Neuron (in vitro differentiated cells): Measurements from ENCODE around the gene DHRSX.

Experiments used
- H2AFZ ChIP-seq: one replicate; pipeline ENCODE4 v1.6.1; 2013; ENCODE audit warnings: low read depth, mild to moderate bottlenecking, inconsistent platforms, low read length, moderate library complexity
- H3K27me3 ChIP-seq: one replicate; pipeline ENCODE4 v1.6.1; 2013; ENCODE audit warnings: low read length; ENCODE audit not compliant: insufficient read depth
- H3K36me3 ChIP-seq: one replicate; pipeline ENCODE4 v1.6.1; 2013; ENCODE audit warnings: low read length; ENCODE audit not compliant: insufficient read depth
- H3K4me1 ChIP-seq: one replicate; pipeline ENCODE4 v1.6.1; 2013; ENCODE audit warnings: low read length; ENCODE audit not compliant: insufficient read depth
- H3K4me3 ChIP-seq: 2 replicates; pipeline ENCODE4 v1.5.1; 2013; ENCODE audit warnings: mild to moderate bottlenecking, low read length, moderate library complexity
- H3K9me3 ChIP-seq: one replicate; pipeline ENCODE4 v1.6.1; 2013; ENCODE audit warnings: low read length

DHRSX gene

DNA sequence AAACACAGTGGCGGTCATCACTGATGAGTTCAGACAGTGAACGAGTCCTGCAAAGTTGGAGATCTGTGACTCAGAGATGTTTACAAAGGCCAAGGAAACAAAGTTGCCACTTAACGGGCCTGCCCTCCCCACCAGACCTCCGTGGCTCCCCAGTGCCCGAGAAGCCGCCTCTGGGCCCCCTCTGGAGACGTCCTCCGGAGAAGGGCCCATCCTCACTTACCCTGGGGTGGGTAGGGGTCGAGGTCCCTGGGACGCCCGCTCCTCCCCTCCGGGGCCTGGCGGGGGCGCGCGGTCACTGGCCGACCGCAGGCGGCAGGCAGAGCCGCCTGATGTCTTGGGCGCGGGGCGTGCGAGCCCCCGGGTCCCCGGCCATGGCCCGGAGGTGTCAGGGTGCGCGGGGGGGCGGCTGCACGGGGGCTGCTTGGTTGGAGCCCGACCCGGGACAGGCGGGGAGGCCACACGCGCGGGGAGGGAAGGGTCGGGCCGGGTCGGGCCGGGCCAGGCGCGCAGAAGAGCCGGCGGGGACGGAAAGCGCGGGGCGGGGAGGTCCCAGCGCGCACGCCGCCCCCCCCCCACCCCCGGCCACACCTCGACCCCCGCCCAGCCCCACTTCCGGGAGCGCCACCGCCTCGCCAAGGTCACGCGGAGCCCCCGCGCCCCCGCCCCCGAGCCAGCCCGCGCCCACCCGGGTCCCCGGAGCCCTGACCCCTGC is 529 bp downstream of the DHRSX start:
- peak overlapping the region; percentile 84 for H2AFZ ChIP-seq
- H3K4me1 ChIP-seq: peaks cover 24% of the 10 kb centered on the region
- H3K4me3 ChIP-seq: peak overlapping the region; percentile 71
- H3K9me3 ChIP-seq: peaks cover 2% of the 10 kb centered on the region
- peaks cover 7% of the 10 kb centered on the region for H3K36me3 ChIP-seq
- no peaks in the 10 kb centered on the region for H3K27me3 ChIP-seq

DNA sequence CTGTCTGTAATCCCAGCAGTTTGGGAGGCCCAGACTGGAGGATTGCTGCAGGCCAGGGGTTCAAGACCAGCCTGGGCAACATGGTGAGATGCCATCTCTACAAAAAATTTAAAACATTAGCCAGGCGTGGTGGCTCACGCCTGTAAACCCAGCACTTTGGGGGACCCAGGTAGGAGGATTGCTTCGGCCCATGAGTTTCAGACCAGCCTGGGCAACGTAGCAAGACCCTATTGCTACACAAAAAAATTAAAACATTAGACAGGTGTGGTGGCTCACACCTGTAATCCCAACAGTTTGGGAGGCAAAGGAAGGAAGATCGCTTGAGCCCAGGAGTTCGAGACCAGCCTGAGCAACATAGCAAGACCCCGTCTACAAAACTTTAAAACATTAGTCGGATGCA is 1.3 kb downstream of the DHRSX start:
- Histone ChIP-seq H3K9me3 (peaks cover 2% of the 10 kb centered on the region), H3K4me1 (peaks cover 24% of the 10 kb centered on the region), H3K36me3 (peaks cover 7% of the 10 kb centered on the region), H2AFZ (no peak overlapping the region), H3K4me3 (peak overlapping the region; percentile 71), H3K27me3 (no peaks in the 10 kb centered on the region)

DNA sequence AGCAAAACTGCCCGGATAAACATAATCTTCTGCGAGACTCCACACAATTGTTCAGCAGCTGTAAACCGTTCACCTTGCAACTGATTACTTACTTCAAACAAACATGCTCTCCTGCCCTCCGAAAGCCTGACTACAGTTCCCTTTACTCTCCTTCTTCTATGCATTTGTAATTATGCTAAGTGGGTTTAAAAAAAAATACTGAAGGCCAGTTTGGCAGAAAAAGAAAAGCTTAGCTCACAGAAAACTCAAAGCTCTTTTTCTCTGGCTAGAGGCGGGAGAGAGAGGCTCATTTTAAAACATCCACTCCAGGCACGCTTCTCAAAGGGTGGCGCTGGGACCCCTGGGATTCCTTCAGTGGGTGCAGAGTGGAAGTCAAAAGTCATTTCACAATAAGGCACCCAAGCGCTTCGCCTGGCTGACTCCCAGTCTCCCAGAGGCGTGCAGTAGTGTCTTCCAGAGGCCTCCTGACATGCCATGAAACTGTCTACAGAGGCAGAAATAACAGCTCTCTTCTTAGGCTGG is 1.9 kb downstream of the DHRSX start:
- H2AFZ ChIP-seq: no peak overlapping the region
- H3K27me3 ChIP-seq: no peaks in the 10 kb centered on the region
- peaks cover 24% of the 10 kb centered on the region for H3K4me1 ChIP-seq
- peaks cover 2% of the 10 kb centered on the region for H3K9me3 ChIP-seq
- peak overlapping the region; percentile 71 for H3K4me3 ChIP-seq
- H3K36me3 ChIP-seq: peaks cover 7% of the 10 kb centered on the region

DNA sequence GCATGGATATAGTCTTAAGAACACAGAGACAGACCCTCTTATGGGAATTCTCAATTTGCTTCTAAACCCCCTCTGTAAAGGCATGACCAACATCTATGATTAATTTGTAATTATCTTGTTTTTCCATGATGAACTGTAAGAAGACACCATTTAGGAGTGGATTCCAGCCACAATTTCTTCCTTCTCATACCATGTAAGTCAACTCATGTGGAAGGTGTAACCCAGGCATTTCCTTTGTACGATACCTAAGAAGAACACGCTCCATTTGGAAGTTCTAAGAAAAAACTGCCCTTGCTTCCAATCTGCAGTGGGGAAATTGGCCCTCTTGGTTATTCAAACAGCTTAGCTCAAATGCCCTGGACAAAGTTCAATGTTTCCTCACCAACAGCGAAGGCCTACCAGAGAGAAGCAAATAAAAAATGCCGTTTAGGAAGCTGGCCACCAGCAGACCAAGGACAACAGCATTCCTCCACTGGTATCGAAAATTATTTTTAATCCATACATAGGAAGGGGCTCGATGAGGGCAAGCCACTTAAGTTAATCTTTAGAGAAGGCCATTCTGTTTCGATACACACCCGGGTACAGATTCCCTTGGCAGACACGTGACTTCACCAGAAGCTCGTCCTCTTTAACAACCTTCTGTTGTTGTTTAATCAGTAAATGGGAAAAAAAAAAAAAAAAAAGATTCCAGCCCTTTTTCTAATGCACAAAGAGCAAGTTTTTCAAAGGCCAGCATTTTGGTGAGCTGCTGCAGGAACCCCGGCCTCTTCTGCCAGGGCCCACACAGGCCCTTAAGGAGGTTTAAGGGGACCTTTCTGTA is 2.6 kb downstream of the DHRSX start:
- peak overlapping the region; percentile 71 for H3K4me3 ChIP-seq
- H3K9me3 ChIP-seq: peaks cover 2% of the 10 kb centered on the region
- H3K4me1 ChIP-seq: peaks cover 24% of the 10 kb centered on the region
- H3K27me3 ChIP-seq: no peaks in the 10 kb centered on the region
- no peak overlapping the region for H2AFZ ChIP-seq
- peaks cover 7% of the 10 kb centered on the region for H3K36me3 ChIP-seq

DNA sequence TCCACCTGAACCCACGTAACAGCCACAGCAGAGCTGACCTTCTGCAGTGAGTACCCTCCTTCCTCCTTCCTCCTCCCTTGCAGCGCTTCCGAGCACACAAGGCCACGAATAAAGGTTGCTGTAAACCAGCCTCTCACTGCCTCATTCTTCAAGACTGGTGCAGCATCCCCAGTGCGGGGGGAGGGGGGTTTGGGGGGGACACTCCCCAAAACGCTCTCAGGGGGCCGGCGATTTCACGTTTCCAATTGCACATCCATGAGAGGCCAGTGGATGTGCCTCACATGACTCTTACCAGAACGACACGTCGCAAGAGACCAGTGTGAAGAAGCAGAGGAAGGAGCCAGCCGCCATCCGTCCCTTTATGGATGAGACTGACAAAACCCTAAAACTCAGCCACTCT is 5.2 kb downstream of the DHRSX start:
- peaks cover 17% of the 10 kb centered on the region for H3K36me3 ChIP-seq
- H2AFZ ChIP-seq: no peak overlapping the region
- H3K27me3 ChIP-seq: no peaks in the 10 kb centered on the region
- peaks cover 7% of the 10 kb centered on the region for H3K9me3 ChIP-seq
- peaks cover 24% of the 10 kb centered on the region for H3K4me1 ChIP-seq
- no peak overlapping the region for H3K4me3 ChIP-seq

DNA sequence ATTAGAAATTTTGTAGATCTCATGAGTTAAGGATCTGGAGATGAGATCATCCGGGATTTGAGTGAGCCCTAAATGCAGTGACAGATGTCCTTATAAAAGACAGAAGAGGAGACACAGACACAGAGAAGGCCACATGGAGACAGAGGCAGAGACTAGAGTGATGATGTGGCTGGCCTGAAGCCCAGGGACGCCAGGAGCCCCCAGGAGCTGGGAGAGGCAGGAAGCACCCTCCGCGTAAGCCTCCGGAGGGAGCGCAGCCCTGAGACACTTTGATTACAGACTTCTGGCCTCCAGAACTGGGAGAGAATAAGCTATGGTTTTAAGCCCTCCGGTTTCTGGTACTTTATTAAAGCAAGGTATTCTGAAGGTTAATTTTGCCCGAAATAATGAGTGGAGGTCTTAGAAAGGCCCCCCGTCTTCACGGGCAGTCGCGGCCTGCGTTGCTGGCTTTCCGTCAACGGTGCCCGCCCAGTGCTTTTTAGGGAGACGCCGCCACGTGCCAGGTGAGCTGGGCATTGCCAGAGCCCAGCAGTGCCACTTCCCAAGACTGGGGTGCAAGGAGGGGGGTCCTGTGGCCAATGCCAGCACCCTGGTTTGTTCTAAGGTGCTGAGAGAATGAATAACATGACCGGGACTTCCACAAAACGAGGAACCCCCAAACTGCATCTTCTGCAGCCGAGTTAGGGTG is 8.1 kb downstream of the DHRSX start:
- Histone ChIP-seq H3K27me3 (no peaks in the 10 kb centered on the region), H3K4me1 (peaks cover under 1% of the 10 kb centered on the region), H3K4me3 (no peak overlapping the region), H3K9me3 (peaks cover 24% of the 10 kb centered on the region), H2AFZ (no peak overlapping the region), H3K36me3 (peaks cover 43% of the 10 kb centered on the region)

DNA sequence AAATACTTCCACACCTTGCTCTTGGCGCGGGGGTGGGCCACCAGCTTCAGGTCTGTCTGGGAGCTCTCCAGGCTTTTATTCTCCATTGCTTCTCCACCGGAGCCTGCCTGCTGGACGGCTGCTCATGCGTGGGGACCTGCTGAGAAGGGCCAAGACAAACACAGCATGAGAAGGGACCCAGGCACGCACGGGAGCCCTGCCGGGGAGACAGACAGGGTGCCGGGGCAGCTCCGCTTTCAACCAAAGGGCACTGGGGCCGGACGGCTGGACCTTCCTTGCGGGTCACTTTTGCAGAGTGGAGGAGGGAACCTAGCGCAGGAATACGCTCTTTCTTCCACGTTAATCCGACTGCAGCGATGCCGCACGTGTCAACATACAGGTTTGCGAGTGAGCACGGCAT is 10.1 kb downstream of the DHRSX start:
- Histone ChIP-seq H2AFZ (no peak overlapping the region), H3K4me3 (no peak overlapping the region), H3K27me3 (no peaks in the 10 kb centered on the region), H3K9me3 (peaks cover 24% of the 10 kb centered on the region), H3K36me3 (peaks cover 52% of the 10 kb centered on the region), H3K4me1 (no peaks in the 10 kb centered on the region)

DNA sequence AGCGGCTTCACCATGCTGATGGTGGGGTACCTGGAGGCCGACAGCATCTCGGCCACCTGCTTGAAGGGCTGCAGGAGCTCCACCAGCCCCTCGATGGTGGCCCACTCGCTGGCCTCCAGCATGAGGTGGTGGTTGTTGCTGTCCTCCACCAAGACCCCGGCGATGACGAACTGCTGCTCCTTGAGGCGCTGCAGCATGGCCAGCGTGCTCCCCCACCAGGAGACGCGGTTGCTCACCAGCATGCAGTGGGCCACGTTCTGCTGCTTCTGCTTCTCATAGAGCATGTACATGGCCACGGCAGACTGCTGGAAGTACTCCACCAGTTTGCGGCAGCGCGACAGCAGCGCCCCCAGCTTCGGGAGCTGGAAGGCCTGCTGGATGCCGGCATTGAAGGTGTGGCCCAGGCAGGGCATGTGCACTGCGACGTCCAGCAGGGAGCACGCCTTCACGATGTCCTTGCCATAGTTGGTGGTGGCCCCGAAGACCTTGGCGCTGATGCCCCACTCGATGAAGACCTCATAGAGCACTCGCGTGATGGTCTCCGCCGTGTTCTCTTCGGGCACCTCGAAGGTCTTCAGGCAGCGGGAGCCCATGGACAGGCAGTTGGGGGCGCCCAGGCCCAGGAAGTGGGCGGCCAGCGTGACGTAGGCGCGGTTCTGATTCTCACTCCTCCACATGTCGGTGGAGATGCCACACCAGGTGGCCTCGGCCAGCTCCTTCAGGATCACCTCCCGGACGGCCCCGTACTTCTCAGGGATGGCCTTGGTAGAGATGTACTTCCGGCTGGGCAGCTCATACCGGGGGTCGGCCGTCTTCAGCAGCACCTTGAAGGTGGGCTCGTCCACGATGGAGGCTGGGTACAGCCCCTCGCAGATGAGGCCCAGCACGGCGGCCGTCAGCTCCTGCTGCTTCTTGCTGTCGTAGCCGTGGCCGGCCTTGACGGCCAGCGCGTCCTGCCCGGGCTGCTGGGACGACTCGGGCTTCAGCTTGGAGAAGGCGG is 11.0 kb downstream of the DHRSX start:
- H3K4me1 ChIP-seq: no peaks in the 10 kb centered on the region
- no peak overlapping the region for H3K4me3 ChIP-seq
- peaks cover 22% of the 10 kb centered on the region for H3K9me3 ChIP-seq
- no peak overlapping the region for H2AFZ ChIP-seq
- peaks cover 49% of the 10 kb centered on the region for H3K36me3 ChIP-seq
- no peaks in the 10 kb centered on the region for H3K27me3 ChIP-seq

DNA sequence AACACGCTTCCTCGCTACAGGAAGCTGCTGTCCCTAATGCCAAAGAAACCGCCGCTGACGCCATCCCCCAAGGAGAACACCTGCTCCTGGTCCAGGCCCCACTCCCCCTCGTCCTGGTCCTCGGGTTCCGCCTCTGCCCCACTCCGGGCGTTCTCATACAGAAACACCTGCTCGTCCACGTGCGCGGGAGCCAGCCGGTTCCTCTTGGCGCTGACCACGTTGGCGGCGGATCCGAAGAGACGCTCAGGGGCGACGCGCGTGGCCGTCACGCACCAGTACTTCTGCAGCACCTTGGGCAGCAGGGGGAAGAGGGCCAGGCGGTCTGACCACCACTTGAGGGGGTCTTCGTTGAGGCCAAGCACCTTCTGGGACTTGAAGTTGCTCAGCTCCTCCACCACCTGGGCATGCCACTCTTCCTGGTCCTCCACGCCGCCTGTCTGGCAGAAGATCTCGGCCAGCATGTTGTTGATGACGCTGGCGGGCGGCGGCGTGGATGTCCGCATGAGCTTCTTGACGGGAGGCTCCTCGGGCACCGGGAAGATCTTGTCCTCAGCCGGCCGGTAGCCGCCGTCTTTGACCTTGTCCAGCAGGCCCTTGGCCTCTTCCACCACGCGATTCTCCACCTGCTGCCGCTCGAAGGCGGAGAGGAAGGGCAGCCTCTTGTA is 12.0 kb downstream of the DHRSX start:
- Histone ChIP-seq H2AFZ (no peak overlapping the region), H3K36me3 (peaks cover 49% of the 10 kb centered on the region), H3K4me1 (no peaks in the 10 kb centered on the region), H3K9me3 (peaks cover 22% of the 10 kb centered on the region), H3K27me3 (no peaks in the 10 kb centered on the region), H3K4me3 (no peak overlapping the region)

DNA sequence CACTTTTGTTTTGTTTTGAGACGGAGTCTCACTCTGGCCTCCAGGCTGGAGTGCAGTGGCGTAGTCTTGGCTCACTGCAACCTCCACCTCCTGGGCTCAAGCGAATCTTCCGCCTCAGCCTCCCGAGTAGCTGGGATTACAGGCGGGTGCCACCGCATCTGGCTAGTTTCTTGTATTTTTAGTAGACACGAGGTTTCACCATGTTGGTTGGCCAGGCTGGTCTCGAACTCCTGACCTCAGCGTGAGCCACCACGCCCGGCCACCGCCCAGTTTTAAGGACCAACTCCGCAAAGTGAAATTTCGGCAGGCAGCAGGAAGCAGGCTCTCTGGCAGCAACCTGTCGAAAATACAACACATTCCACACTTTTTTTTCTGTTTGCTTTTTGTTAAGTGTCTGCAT is 13.4 kb downstream of the DHRSX start:
- Histone ChIP-seq H3K27me3 (no peaks in the 10 kb centered on the region), H3K9me3 (peaks cover 22% of the 10 kb centered on the region), H2AFZ (no peak overlapping the region), H3K4me3 (no peak overlapping the region), H3K4me1 (no peaks in the 10 kb centered on the region), H3K36me3 (peaks cover 49% of the 10 kb centered on the region)

DNA sequence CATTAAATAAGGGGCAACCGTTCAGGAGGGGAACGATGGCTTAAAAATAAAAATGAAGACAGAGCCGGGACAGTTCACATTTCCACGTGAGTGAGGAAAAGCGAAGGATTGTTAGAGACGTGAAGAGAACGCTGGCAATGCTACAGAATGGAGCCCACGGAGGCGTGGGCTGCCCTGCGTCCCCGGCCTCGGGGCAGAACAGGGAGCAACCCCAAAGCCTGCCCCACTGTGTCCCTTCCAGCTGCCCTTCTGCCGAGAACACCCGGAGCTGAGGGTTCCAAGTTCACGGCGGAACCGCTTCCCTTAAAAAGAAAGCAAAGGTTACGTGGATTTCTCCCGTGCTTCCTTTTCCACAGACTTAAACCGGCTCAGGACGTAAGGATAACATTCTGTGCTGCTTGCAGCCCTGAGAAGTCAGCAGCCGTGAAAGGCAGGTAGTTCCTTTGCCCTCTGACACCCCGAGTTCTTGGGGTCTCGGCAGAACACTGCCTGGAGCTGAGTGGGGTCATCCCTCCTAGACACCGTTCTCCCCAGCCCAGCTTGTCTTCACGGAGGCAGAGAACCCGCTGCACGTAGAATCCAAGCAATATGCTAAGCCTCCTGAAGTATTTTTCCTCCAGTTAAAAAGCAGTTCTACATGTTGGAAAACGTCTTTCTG is 14.2 kb downstream of the DHRSX start:
- peaks cover 46% of the 10 kb centered on the region for H3K36me3 ChIP-seq
- H2AFZ ChIP-seq: no peak overlapping the region

More for the DNA sequence above, 14.2 kb downstream of the DHRSX start:
- Histone ChIP-seq H3K9me3 (peaks cover 20% of the 10 kb centered on the region), H3K4me3 (no peak overlapping the region), H3K27me3 (no peaks in the 10 kb centered on the region), H3K4me1 (no peaks in the 10 kb centered on the region)
